Measurements from ENCODE around the gene PCNT. TPM values are rescaled to one million over a fixed set of nuclear protein-coding genes. Genes with fewer than 3 reads are reported as not detected.

The PCNT gene
- total and polyA plus RNA-seq, 9 of the 15 experiments (the other 6 are each of a cell fraction or from before 2014, with no cell fraction given): 9.1 to 53.5 (median 31.3) TPM

DNA sequence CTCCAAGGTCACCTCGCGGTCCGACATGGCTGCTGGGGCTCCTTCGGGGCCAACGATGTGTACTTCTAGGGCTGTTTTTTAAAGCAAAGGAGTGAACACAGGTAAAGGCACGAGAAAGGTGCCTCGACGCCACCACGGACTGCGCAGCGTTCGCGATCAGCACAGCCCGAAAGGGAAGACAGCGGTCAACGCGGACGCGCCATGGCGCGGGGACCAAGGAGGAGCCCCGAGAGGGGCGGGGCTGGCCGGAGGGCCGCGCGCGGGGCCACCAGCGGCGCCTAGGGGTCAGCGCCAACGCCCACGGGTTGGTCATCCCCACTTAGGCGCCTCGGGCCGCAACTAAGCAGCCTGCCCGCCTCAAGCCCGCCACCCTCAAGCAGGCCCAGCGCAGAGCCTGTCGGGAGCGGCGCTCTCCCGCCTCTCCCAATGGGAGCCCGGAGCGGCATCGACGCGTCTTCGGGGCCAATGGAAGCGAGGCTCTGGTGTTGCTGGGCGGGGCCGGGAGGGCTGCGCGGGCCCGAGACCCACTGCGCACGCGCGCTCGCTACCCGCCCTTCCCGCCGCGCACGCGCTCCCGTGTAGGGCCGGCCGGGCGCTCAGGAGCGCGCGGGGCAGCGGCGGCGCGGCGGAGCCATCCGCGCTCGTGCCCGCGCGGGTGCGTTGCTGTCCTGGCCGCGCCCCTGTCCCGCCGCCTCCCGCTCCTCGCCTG lies 134.5 kb downstream of the PCNT start, which contains the start of gene DIP2A (continued):
- TF ChIP-seq, protein P1, sequence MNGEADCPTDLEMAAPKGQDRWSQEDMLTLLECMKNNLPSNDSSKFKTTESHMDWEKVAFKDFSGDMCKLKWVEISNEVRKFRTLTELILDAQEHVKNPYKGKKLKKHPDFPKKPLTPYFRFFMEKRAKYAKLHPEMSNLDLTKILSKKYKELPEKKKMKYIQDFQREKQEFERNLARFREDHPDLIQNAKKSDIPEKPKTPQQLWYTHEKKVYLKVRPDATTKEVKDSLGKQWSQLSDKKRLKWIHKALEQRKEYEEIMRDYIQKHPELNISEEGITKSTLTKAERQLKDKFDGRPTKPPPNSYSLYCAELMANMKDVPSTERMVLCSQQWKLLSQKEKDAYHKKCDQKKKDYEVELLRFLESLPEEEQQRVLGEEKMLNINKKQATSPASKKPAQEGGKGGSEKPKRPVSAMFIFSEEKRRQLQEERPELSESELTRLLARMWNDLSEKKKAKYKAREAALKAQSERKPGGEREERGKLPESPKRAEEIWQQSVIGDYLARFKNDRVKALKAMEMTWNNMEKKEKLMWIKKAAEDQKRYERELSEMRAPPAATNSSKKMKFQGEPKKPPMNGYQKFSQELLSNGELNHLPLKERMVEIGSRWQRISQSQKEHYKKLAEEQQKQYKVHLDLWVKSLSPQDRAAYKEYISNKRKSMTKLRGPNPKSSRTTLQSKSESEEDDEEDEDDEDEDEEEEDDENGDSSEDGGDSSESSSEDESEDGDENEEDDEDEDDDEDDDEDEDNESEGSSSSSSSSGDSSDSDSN (IDR thresholded peaks at IDR 0.05; ENCODE audit: borderline replicate concordance in 1 of 2, low read depth in 2 of 2, low read length in 2 of 2): 0 out of 4 replicates have a peak, but pooled peaks of 1 of the 2 experiments have one; percentile 55
- no peak for TF ChIP-seq U2AF2 (optimal IDR thresholded peaks at IDR 0.05; ENCODE audit: low read depth, low read length)
- TF ChIP-seq NFIX (CRISPR knock-in tag; IDR thresholded peaks at IDR 0.05; ENCODE audit: low read depth): no peak
- TF ChIP-seq, protein P2, sequence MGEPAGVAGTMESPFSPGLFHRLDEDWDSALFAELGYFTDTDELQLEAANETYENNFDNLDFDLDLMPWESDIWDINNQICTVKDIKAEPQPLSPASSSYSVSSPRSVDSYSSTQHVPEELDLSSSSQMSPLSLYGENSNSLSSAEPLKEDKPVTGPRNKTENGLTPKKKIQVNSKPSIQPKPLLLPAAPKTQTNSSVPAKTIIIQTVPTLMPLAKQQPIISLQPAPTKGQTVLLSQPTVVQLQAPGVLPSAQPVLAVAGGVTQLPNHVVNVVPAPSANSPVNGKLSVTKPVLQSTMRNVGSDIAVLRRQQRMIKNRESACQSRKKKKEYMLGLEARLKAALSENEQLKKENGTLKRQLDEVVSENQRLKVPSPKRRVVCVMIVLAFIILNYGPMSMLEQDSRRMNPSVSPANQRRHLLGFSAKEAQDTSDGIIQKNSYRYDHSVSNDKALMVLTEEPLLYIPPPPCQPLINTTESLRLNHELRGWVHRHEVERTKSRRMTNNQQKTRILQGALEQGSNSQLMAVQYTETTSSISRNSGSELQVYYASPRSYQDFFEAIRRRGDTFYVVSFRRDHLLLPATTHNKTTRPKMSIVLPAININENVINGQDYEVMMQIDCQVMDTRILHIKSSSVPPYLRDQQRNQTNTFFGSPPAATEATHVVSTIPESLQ (CRISPR knock-in tag; IDR thresholded peaks at IDR 0.05): peak; percentile 85; the same call in 1 of the 2 replicates
- TF ChIP-seq GTF2A2 (tag; IDR thresholded peaks at IDR 0.05): no peak
- no peak for TF ChIP-seq ARNT (IDR thresholded peaks at IDR 0.05)
- TF ChIP-seq RFX5 (IDR thresholded peaks at IDR 0.05; ENCODE audit: low read depth, low read length): peak; percentile 94
- TF ChIP-seq SUPT5H (IDR thresholded peaks at IDR 0.05): peak; percentile 91
- TF ChIP-seq, protein P3, sequence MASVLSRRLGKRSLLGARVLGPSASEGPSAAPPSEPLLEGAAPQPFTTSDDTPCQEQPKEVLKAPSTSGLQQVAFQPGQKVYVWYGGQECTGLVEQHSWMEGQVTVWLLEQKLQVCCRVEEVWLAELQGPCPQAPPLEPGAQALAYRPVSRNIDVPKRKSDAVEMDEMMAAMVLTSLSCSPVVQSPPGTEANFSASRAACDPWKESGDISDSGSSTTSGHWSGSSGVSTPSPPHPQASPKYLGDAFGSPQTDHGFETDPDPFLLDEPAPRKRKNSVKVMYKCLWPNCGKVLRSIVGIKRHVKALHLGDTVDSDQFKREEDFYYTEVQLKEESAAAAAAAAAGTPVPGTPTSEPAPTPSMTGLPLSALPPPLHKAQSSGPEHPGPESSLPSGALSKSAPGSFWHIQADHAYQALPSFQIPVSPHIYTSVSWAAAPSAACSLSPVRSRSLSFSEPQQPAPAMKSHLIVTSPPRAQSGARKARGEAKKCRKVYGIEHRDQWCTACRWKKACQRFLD (CRISPR knock-in tag; IDR thresholded peaks at IDR 0.05): peak; percentile 94
- no peak for TF ChIP-seq ZNF224 (CRISPR knock-in tag; IDR thresholded peaks at IDR 0.05)
- no peak for TF ChIP-seq NR3C1 (CRISPR knock-in tag; IDR thresholded peaks at IDR 0.05)
- TF ChIP-seq, protein P4, sequence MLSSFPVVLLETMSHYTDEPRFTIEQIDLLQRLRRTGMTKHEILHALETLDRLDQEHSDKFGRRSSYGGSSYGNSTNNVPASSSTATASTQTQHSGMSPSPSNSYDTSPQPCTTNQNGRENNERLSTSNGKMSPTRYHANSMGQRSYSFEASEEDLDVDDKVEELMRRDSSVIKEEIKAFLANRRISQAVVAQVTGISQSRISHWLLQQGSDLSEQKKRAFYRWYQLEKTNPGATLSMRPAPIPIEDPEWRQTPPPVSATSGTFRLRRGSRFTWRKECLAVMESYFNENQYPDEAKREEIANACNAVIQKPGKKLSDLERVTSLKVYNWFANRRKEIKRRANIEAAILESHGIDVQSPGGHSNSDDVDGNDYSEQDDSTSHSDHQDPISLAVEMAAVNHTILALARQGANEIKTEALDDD (IDR thresholded peaks at IDR 0.05): peak; percentile 69; the same call in 1 of the 2 replicates
- no peak for TF ChIP-seq ELF4 (CRISPR knock-in tag; IDR thresholded peaks at IDR 0.05)
- peak; percentile 92 for TF ChIP-seq POLR2AphosphoS5 (IDR thresholded peaks at IDR 0.05; ENCODE audit: control insufficient read depth, insufficient read depth, low read depth, low read length)
- TF ChIP-seq GATA2 (CRISPR knock-in tag; IDR thresholded peaks at IDR 0.05): no peak
- TF ChIP-seq NR1H2 (CRISPR knock-in tag; IDR thresholded peaks at IDR 0.05): peak; percentile 65; the same call in 1 of the 2 replicates
- TF ChIP-seq GABPA (tag; conservative IDR thresholded peaks at IDR 0.05; ENCODE audit: low read depth): peak; percentile 29; the same call in 1 of the 2 replicates
- TF ChIP-seq MEIS2 (IDR thresholded peaks at IDR 0.05; ENCODE audit: partially characterized antibody): peak; percentile 96
- TF ChIP-seq NFRKB (IDR thresholded peaks at IDR 0.05; ENCODE audit: low read depth): peak; percentile 92
- TF ChIP-seq MEF2D (tag; conservative IDR thresholded peaks at IDR 0.05; ENCODE audit: low read depth): no peak
- TF ChIP-seq SRSF1 (IDR thresholded peaks at IDR 0.05; ENCODE audit: low read depth, low read length): no peak
- TF ChIP-seq, protein P5, sequence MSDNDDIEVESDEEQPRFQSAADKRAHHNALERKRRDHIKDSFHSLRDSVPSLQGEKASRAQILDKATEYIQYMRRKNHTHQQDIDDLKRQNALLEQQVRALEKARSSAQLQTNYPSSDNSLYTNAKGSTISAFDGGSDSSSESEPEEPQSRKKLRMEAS (CRISPR knock-in tag; IDR thresholded peaks at IDR 0.05): peak; percentile 85
